GM21390 (cell line): ENCODE measurements around the gene DDX42.
A peak's percentile ranks its signal among the peaks of the same experiment; 100 is the strongest.

Experiments
- ATAC-seq: cut with Tn5 transposase; IDR thresholded peaks from one replicate; pipeline ENCODE4 v1.9.1; 2021; ENCODE audit not compliant: unreplicated experiment

DDX42 gene

DNA sequence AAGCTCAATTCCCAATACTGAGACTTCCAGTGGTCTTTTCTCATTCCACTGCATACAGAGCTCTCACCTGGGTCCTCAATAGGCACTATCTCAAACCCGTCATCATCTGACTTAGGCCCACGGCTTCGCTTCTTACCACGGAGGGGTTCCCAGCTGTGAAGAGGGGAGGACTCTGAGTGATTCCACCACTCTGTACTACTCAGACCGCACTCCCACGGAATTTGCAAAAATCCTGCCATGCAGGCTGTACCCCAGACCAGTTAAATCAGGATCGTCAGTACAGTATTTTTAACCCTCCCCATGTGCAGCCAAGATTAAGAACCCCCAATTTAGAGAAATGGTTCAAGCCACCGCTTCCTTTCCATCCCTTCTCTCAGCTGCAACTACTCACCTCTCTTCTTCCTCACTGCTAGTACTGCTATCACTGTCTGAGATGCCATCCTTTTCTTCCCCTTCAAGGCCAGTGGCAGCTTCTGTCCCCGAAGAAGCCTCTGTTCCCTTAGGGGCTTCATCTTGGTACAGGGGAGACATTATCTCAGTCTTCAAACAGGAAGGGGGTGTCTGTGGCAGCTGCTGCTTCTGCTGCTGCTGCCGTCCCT is 47.1 kb downstream of the DDX42 start:
- ATAC-seq = no peak

DNA sequence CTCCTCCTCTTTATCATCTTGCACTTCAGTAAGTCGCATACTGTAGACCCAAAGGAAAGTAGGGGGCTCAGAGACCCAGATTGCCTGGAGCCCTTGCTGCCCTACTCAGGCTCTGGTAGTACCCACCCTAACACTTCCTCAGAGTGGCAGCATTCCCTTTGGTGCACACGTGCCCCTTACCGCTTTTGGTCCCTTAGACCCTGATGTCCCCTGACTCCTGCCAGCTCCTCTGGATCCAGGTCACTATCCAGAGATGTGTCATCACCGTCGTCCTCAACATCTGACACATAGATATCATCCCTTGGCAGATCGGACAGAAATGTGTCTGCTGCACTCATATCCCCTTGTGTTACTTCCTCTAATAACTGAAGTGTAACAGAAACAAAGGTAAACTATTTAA is 47.8 kb downstream of the DDX42 start:
- no peak for ATAC-seq

DNA sequence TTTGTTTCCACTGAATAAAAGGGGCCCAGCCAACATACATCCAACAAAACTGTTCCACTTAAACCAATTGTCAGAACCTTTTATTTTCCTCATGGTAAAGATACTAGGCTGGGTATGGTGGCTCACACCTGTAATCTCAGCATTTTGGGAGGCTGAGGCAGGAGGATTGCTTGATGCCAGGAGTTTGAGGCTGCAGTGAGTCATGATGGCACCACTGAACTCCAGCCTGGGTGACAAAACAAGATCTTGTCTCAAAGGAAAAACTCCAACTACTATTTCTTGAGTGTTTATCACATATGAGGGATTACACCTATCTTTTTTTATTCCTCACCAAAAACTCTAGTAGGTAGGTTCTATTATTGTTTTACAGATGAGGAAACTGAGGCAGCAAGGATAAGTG is 48.6 kb downstream of the DDX42 start:
- no peak for ATAC-seq

DNA sequence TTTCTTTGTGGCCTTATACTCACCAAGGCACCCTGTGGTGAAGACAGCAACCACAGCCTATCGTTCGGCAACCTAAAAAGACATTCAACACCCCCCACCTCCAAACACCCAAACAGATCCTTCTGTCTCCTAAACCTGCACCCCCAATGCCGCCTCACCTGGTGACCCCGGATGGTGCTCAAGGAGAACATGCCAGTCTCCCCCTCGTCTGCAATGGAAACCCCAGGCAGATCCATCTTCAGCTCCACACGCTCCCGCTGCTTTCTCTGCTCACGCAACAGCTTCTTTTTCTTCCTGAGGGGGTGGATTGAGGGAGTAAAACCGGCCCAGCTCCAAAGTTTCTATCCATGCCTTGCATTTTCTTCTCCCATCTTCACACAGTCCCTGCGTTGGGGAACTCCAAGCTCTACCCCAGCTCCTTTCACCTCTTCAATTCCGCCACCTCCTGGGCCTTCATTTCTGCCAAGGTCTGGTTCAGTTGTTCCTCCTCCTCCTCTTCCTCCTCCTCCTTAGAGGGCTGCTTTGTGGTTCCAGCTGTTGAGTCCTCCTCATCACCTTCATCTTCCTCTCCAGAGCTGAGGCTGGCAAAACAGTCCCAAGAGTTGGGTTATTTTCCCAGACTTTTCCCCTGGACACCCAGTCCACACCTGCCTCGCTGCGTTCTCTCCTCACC is 49.8 kb downstream of the DDX42 start:
- no peak for ATAC-seq

DNA sequence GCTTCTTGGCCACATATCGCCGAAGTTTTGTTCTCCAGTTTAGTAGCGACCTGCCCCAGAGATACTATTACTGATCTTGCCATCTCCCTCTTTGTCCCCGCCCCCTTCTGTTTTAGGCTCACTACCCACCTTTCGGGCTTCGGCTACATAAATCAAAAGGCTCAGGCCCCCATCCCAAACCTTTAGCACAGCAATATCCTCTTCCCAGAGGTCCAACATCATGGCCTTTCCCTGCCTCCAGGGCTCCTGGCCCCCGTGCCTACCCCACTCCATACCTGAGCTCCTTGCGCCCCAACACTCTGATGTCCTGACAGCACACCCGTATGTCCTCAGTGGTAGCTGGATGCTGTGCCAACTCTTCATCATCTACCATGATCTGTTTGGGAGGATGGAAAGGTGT is 50.4 kb downstream of the DDX42 start:
- no peak for ATAC-seq

DNA sequence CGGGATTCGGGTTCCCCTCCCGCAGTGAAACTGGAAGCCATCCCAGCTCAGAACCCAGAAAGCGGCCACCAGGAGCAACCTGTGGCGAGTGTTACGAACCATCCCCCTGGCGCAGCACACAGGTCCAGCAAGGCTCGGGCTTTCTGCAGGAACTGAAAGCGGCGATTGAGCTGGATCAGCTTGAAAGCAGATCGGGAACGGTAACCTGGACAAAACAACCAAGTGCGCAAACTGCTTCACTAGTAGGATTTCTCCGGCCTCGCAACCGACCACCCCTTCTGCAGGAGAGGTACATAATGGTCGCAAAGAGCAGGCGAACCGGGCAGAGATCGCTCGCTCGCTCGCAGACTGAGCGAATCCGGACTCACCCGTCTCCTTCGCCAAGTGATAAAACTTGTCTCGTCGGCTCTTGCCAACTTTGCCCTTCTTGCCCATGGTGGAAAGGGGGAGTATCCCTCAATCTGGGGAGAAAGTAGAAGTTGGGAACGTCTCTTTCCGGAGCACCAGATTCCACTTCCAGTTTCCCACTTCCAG is 52.6 kb downstream of the DDX42 start:
- ATAC-seq = peak; percentile 4

DNA sequence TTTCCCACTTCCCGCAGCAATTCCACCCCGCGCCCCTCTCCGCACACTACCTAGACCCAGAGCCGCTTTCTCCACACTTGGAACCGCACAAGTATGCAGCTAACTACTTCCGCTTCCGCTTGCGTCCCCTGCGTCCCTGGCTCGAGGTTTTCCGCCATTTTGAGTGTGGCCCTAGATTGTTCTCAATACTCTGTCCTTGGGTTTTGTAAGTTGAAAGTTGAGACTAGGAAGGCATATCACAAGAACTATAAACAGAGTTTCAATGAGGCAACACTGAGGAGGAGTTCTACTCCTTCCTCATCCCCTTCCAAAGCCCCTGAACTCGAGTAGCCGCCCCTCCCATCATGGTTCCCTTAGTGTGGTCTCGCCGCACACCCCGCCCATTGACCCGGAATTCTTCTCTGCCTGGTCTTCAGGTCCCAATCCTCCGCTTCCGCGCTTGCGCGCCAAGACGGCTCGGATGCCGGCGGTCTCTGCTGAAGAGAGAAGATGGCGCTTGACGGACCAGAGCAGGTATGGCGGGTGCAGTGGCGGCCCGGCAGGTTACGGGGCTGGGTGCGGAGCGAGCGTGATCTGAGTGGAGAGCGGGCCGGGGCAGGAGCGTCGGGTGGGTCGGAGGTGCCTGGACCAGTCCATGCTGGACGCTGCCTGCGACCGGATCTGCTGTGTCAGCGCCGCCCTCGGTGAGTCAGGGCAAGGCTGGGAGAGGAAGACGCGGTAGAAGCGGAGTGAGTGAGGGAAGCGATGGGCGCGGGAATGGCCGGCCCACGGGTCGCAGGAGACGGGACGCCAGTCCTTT is 53.2 kb downstream of the DDX42 start, which contains the start of the genes FTSJ3 and PSMC5:
Gene FTSJ3 (minus strand): TSS at position 662 of the 799 bp plus-strand sequence. CDS start 761 bp downstream, outside the sequence.
Gene PSMC5 (plus strand): TSS at position 430 of the 799 bp plus-strand sequence. CDS start 60 bp downstream, at position 490.
- peak; percentile 83 for ATAC-seq

DNA sequence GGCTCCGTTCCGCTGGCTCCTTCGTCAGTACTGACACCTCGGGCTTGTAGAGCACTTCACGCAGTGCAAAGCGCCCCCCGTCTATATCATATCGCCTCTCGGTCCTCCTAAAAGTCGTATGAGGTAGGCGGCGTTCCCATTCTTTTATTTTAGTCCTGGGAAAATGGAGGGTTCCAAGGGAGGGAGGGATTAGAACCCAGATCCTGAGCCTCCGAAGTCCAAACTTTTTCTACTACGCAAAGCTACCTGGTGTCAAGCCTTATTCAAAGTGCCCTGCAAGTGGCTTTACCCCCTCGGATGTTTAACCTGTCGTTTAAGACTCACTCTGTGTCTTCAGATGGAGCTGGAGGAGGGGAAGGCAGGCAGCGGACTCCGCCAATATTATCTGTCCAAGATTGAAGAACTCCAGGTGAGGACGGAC is 53.8 kb downstream of the DDX42 start:
- ATAC-seq = no peak

DNA sequence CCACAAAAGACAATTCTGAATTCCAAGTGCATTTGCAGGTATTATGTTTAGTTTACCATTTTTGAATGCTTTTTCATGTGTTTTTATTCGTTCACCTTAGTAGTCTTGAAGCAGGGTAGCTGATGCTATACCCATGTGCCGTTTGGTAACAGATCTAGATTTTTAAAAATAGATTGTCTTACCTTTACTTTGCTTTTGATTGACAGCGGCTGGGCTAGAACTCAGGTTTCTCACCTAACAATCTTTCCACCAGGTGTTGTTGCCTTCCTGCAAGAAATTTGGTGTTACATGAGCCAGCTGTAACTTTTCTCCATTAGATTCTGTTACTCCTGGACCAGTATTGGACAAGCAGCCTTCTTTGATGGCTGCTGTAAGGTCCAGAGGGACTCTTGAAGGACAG is 55.0 kb downstream of the DDX42 start:
- no peak for ATAC-seq

DNA sequence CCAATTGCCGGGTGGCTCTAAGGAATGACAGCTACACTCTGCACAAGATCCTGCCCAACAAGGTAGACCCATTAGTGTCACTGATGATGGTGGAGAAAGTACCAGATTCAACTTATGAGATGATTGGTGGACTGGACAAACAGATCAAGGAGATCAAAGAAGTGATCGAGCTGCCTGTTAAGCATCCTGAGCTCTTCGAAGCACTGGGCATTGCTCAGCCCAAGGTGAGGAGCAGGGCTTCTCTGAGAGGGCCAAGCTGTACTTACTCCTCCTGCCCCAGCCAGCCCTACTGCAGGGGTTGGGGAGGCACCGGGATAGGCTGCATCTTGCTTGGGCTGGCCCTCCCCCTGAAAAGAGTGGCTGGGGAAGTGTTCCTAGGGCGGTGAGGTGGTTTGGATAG is 56.3 kb downstream of the DDX42 start:
- ATAC-seq = no peak

DNA sequence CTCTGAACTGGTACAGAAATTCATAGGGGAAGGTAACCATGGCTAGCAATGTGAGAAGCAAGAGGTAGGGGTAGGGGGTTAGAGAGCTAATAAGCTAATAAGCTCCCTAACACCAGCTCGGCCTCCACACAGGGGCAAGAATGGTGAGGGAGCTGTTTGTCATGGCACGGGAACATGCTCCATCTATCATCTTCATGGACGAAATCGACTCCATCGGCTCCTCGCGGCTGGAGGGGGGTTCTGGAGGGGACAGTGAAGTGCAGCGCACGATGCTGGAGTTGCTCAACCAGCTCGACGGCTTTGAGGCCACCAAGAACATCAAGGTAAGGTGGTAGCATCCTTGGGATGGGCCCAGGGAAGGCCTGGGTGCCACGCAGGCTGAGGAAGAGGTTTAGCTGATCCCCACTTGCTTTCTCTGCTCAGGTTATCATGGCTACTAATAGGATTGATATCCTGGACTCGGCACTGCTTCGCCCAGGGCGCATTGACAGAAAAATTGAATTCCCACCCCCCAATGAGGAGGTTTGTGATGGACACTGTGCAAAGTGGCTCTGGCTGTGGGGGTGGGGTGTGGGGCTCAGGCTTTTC is 57.0 kb downstream of the DDX42 start:
- ATAC-seq = no peak

DNA sequence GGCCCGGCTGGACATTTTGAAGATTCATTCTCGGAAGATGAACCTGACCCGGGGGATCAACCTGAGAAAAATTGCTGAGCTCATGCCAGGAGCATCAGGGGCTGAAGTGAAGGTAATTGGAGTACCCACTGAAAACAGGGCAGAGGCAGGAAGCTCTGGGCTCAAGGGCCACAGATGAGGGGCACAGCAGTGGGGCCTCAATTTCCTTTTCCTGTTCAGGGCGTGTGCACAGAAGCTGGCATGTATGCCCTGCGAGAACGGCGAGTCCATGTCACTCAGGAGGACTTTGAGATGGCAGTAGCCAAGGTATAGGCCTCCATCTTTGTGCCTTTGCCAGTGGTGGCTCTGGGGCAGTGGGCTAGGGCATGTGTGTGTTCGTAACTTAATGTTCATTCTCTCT is 57.5 kb downstream of the DDX42 start:
- no peak for ATAC-seq

DNA sequence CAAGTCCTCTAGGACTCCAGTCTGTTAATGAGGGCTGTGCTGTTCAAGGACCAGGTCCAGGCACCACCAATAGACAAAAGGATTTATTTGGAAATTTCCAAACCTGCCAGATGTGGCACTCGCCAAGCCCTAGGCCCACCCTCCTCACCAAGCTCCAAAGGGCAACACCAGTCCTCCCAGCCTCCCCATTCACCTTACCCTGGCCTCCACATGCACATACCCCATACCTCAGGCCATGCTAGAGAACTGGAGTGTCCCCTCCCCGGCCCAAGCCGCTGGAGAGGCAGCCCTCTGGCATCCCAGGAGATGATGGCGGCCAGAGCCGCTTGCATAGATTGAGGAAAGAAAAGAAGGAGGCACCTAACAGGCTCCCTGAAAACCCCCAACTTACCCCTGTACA is 58.0 kb downstream of the DDX42 start:
- ATAC-seq = no peak

DNA sequence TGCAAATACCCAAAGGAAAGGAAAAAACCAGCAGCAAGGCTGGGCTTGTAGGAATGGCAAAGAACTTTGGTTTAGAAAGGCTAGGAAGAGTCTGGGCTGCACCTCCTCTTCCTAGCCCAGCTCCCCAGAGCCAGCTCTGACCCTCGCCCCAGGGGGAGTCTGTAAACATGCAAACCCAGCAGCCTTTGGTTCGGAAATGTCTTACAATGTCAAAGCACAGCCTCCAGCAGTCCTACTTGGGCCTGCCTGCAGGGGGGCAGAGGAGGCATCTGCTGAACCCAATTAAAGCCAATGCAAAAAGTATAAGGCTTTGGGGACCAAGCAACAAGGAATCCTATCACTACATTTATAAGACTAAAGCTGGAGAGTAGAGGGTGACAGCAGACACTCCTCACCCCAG is 58.5 kb downstream of the DDX42 start:
- no peak for ATAC-seq

DNA sequence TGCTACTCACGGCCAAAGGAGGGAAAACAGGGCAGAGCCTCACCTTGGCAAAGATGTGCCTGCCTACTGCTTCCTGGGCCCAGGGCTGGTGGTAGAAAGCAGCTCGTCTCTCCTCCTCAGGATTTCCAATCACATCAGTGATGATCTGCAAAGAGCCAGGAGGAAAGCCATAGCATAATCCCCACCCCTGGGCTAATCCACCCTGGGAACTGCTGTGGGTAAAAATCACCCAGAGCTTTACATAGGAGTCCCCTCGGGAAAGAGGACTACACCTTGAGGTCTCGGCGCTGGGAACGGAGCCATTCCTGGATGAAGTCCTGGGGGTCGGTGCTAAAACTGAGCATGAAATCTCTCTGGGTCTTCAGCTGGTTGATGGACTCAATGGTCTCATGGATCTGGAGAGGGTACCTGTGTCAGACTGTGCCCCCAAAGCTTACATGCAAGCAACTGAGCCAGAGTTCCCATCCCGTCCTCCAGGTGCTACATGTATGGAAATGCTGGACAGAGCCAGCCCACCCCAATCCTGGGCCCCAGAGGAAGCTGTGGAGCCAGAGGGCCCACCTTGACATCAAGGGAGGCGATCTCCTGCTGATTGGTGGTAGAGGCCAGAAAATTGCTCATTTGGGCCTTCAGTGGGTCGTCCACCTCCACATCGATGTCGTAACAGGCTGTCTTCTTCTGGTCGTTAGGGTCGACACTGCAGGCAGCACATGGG is 59.2 kb downstream of the DDX42 start:
- no peak for ATAC-seq

DNA sequence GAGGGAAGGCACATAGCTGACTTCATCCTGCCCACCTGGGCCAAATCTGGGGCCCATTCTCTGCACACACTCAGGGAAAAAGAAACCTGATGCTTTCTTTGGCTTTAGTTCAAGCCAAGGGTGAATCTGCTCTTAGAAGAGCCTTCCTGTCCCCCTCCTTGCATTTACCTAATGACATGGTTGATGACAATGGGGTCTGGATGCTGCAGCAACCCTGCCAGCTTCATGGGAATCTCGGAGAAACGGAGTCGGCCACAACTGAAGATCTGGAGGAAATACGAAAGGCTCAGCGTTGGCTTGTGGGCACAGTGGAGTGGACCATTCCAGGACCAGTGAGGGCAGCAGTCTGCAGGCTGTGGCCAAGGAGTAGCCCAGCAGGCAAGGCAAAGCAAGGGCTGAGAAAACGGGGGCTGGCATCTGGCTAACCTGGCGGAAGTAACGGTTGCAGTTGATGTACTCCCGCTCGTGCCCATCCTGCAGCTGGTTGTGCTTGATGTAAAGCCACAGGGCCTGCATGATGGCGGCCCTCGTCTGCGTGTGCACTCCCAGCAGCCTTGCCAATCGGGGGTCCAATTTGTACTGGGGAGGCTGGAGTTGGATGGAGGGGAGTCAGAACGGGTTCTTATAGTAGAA is 59.9 kb downstream of the DDX42 start:
- no peak for ATAC-seq

DNA sequence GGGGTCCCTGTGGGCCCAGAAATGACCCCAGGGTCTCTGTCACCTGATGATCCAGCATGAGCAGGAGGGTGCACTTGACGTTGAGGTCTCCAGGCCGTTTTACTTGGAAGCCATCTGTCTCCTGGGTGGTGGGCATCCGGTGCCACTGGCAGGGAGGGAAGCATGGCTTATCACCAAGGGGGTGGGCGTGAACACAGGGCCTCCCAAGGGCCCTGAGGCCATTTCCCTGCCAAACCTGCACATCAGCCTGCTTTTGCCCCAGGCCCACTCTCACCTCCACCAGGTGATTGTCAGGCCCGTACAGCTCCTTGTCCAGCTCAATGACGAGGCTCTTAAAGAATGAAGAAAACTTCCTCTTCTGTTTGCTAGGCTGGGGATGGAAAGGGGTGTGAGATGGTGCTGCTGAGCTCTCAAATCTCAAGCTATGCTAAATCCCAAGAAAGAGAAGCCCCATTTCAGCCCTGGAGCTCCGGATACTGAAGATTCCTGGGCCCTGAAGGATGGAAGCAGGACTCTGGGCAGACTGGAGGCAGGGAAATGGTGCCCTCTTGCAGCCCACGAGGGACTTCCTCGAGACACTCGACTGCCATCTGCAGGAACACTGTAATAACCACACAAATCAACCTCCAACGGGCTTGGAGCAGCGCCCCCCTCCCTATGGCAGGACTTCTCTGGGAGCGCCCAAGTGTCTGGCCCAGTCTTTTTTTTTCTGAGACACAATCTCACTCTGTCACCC is 60.6 kb downstream of the DDX42 start:
- ATAC-seq = peak; percentile 61

DNA sequence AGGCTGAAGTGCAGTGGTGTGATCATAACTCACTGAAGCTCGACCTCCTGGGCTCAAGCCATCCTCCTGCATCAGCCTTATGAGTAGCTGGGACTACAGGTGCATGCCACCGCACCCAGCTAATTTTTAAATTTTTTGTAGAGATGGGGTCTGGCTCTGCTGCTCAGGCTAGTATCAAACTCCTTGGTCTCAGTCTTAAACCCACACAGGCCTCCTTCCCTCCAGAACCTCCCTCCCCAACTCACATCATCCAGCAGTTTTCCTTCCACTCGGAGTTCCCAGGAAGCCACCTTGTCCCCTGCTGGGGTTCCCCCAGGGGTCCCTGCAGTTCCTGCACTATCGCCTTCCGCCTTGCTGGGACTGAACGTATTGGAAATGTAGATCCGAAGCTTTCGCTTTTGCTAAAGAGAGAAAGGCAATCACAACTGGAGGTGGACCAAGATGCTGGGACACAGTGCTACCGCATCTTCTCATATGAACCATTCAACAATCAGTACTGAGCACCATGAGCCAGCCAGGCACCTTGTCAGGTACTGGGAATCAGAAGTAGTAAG is 61.3 kb downstream of the DDX42 start:
- ATAC-seq = no peak

DNA sequence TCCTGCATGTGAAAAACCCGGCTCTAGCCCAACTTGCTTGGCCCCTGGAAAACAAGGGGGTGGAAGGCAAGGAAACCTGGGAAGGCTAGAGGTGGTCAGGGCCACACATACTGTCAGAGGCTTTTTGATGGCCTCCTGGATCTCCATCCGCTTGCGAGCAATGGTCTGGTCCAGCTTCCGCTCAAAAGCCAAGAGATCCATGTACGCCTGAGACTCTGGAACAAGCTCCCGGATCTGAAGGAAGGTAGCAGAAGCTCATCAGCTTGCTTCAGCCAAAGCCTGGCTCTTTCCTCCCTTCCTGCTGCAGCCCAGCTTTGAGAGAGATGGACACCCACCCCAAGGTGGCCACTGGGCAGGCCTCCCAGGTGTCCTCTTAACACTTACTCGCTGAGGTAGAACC is 62.8 kb downstream of the DDX42 start:
- no peak for ATAC-seq
